ENCODE results near the gene GGCX.
A peak's percentile ranks its signal among the peaks of the same experiment; 100 is the strongest.
"Not testable (repeated sequence)": the region's sequence is repeated elsewhere in the genome, so short reads cannot be mapped to it uniquely, and the experiment has no call there.

The GGCX gene

DNA sequence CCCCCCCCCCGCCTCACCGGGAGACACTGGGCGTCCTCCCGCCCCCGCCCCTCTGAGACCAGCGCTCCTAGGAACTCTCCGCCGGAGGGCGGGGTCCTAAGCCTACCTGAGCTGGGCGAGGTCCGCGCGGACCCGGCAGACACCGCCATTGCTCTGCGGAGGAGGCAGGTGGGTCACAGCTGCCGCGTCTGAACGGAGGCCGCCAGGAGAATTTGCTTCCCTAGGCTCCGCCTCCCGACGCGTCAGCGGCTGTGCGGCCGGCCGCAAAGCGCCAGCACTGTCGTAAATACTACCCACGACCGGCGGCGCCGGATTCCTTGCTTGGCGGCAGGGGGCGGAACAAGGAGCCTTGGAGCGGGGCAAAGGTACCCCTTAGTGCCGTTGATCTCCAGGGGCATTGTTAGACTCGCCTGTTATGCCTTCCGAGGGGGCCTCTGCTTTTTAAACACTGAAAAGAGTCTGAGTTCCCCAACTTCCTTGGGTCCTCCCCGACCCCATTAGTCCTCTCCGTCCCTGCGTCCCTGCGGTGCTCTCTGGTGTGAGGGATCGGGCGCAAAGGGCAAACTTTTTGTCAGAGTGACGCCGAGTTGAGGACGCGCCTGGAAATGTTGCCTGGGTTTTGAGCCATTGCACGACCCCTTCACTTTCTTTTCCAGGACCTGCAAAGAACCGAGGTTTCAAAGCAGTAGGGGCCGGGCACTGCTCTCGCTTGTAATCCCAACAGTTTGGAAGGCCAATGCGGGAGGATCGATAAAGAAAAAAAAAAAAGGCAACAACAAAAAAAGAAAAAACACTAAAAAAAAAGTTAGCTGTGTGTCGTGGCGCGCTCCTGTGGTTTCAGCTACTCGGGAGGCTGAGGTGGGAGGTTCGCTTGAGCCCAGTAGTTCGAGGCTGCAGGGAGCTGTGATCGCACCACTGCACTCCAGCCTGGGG lies at the start of gene GGCX:
Gene GGCX, minus strand, starts transcription at position 214 of the 933 bp plus-strand sequence. Its CDS starts 65 bp downstream, at position 149.
- no peaks in the 10 kb centered on the region for H3K9me3 ChIP-seq (ENCODE audit: control insufficient read depth in 1 of 2, low read length in 2 of 2)
- H3K4me3 ChIP-seq (ENCODE audit: low read depth in 1 of 2, low read length in 2 of 2), result peak within 1 kb of the TSS; percentile 87 to 95
- H3K4me1 ChIP-seq (ENCODE audit: control insufficient read depth in 1 of 2, insufficient read depth in 2 of 2, low read length in 2 of 2), result peaks cover 3 to 14% of the 10 kb centered on the region in 2 donors
- H3K36me3 ChIP-seq (ENCODE audit: control insufficient read depth in 1 of 2, insufficient read depth in 2 of 2, low read length in 2 of 2), result peaks cover 4 to 11% of the 10 kb centered on the region in 2 donors
- H3K27me3 ChIP-seq (ENCODE audit: low read depth, low read length), result no peaks in the 10 kb centered on the region
- peak within 1 kb of the TSS; percentile 86 for H3K27ac ChIP-seq (ENCODE audit: low read length)

DNA sequence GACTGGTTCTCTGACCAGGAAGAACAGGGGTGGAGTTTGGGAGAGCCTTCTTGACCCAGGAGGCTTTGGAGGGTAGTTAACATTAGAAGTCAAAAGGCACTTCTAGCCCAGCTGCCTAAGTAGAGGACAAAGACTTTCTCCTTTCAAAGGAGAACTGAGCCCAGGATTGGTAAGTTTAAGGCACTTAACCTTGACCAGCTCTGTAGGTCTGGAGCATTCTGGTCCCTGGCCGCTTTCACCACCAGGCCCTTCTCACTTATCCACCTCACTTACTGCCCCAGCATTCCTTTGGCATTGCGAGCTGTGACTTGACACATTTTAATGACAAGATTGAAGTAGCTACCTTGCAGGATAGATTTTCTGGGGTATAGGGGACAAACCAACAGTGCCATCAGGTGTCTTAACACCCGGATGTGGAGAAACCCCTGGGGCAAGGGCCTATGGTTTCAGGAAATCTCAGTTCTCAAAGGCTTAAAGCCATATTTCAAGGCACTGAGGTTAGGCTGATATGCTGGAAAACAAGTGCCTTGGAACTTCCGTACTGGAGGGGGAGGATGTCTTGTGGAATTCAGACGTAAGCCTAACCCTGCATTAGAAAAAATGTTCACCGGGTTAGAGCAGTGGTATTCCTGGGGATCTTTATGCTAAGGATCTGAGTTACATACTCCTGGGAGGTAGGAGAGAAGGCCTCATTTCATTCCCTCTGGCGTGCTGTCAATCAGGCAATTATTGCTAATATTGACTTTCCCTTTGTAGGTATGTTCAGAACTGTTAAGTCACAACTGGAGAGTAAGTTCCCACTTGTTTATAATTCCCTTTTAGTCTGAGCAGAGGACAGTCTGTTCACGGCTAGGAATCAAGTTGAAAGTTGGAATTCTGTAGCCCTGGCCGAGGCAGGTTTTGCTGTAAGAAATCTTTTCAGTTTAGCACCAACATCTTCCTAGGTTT lies 46.2 kb upstream of the GGCX start:
- Histone ChIP-seq H3K27ac (ENCODE audit: low read length) (no peak overlapping the region), H3K4me1 (ENCODE audit: control insufficient read depth in 1 of 2, insufficient read depth in 2 of 2, low read length in 2 of 2) (peaks cover 0 to 44% of the 10 kb centered on the region in 2 donors), H3K36me3 (ENCODE audit: control insufficient read depth in 1 of 2, insufficient read depth in 2 of 2, low read length in 2 of 2) (peaks cover 11 to 25% of the 10 kb centered on the region in 2 donors), H3K27me3 (ENCODE audit: low read depth, low read length) (no peaks in the 10 kb centered on the region), H3K9me3 (ENCODE audit: control insufficient read depth in 1 of 2, low read length in 2 of 2) (no peaks in the 10 kb centered on the region), H3K4me3 (ENCODE audit: low read depth in 1 of 2, low read length in 2 of 2) (no peak overlapping the region)

DNA sequence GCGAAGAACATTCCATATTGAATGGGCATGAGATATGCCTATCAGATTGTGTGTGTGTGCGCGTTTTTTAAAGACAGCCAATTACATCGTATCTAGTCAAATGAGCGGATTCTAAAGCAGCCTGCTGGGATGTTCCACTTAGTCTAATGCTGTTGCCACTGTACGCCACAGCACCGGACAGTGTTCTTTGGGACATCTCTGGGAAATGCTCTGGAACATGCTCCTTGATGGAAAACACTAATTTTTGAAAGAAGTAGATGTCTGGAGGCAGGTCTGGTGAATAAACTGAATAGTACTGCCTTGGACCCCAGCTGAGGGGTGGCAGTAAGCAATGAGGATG lies 44.8 kb upstream of the GGCX start:
- Histone ChIP-seq H3K36me3 (ENCODE audit: control insufficient read depth in 1 of 2, insufficient read depth in 2 of 2, low read length in 2 of 2) (peaks cover 11 to 25% of the 10 kb centered on the region in 2 donors), H3K27ac (ENCODE audit: low read length) (no peak overlapping the region)

DNA sequence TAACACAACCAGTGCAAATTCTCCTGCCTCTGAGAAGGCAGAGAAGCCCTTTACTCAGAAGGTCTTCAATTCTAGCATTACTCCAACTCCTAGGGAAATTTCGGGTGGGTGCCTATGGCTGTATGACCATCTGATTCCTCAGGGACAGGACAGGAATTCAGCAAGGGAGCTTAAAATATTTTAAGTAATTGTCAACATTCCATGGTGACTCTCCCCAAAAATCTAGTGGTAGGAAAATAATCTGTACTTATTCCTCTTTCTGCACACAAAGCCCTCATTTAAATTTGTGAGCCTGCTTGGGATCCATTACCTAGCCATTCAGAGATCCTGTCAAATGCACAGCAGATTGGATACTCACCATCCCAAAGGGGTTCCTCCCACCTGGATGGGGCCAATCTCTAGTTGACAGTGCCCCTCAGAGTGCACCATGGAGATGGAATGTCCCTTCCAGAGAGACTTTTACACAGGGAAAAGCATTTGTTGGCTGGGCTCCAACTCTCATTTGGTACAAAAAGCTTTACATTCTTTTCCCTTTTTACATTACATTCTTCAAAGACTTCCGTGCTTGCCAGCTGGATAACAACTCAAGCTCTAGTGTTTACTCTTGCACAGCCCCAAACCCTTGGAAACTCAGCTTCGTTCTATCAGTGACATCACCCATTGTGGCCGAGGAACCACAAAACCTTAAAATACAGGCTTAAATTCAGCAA lies 44.3 kb upstream of the GGCX start:
- peaks cover 8 to 43% of the 10 kb centered on the region in 2 donors for H3K4me1 ChIP-seq (ENCODE audit: control insufficient read depth in 1 of 2, insufficient read depth in 2 of 2, low read length in 2 of 2)
- peaks cover 11 to 25% of the 10 kb centered on the region in 2 donors for H3K36me3 ChIP-seq (ENCODE audit: control insufficient read depth in 1 of 2, insufficient read depth in 2 of 2, low read length in 2 of 2)
- H3K27ac ChIP-seq (ENCODE audit: low read length), result no peak overlapping the region
- no peaks in the 10 kb centered on the region for H3K9me3 ChIP-seq (ENCODE audit: control insufficient read depth in 1 of 2, low read length in 2 of 2)
- H3K27me3 ChIP-seq (ENCODE audit: low read depth, low read length), result no peaks in the 10 kb centered on the region
- no peak overlapping the region for H3K4me3 ChIP-seq (ENCODE audit: low read depth in 1 of 2, low read length in 2 of 2)

More for the DNA sequence above, 44.8 kb upstream of the GGCX start:
- Histone ChIP-seq H3K27me3 (ENCODE audit: low read depth, low read length) (no peaks in the 10 kb centered on the region), H3K9me3 (ENCODE audit: control insufficient read depth in 1 of 2, low read length in 2 of 2) (no peaks in the 10 kb centered on the region), H3K4me3 (ENCODE audit: low read depth in 1 of 2, low read length in 2 of 2) (no peak overlapping the region), H3K4me1 (ENCODE audit: control insufficient read depth in 1 of 2, insufficient read depth in 2 of 2, low read length in 2 of 2) (peaks cover 8 to 47% of the 10 kb centered on the region in 2 donors)

DNA sequence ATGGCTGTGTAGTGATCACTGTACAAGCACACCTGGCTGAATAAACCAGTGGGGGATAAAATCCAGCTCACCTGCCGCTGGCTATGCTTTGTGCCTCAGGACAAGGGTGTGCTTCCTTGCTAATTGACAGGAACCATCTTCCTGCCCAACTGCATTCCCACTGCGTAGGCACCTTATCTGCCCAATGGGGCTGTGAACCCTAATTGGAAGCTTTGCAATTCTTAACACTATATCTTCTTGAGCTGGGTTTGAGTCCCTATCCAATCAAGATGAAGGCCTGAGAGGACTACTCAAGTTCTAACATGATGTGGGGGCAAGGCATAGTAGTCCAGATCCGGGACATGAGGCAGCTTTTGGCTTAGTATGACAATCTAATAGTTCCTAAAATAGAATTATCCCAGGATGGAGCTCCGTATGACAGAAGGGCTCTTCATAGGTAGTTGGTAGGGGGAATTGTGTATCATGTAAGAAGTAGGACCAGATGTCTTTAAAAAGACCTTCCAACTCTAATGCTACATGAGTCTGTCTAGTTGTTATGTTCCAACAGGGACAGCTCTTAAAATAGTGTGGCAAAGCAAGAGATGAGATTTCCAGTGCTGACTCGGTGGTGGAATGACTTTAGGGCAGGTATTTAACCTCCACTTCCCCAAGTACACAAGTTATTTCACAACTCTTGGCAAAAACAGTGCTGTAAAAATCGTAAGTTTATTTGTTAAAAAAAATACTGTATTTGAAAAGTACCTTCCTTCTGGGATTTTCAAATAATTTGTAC lies 43.5 kb upstream of the GGCX start:
- Histone ChIP-seq H3K4me1 (ENCODE audit: control insufficient read depth in 1 of 2, insufficient read depth in 2 of 2, low read length in 2 of 2) (peaks cover 8 to 36% of the 10 kb centered on the region in 2 donors), H3K4me3 (ENCODE audit: low read depth in 1 of 2, low read length in 2 of 2) (no peak overlapping the region), H3K9me3 (ENCODE audit: control insufficient read depth in 1 of 2, low read length in 2 of 2) (no peaks in the 10 kb centered on the region), H3K27me3 (ENCODE audit: low read depth, low read length) (no peaks in the 10 kb centered on the region), H3K27ac (ENCODE audit: low read length) (no peak overlapping the region), H3K36me3 (ENCODE audit: control insufficient read depth in 1 of 2, insufficient read depth in 2 of 2, low read length in 2 of 2) (peaks cover 11 to 31% of the 10 kb centered on the region in 2 donors)

DNA sequence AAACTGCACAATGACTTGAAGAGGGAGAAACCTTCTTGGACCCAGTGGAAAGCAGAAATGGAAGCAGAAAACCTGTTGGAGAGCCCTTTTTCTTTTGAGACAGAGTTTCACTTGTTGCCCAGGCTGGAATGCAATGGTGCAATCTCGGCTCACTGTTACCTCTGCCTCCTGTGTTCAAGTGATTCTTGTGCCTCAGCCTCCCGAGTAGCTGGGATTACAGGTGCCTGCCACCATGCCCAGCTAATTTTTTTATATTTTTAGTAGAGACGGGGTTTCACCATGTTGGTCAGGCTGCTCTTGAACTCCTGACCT lies 42.8 kb upstream of the GGCX start:
- peak overlapping the region in 1 of 2 donors; percentile 79 for H3K4me3 ChIP-seq (ENCODE audit: low read depth in 1 of 2, low read length in 2 of 2)
- not testable (repeated sequence) for H3K27me3 ChIP-seq (ENCODE audit: low read depth, low read length); H3K9me3 ChIP-seq (ENCODE audit: control insufficient read depth in 1 of 2, low read length in 2 of 2); H3K27ac ChIP-seq (ENCODE audit: low read length)
- H3K4me1 ChIP-seq (ENCODE audit: control insufficient read depth in 1 of 2, insufficient read depth in 2 of 2, low read length in 2 of 2), result peaks cover 8 to 32% of the 10 kb centered on the region in 2 donors
- H3K36me3 ChIP-seq (ENCODE audit: control insufficient read depth in 1 of 2, insufficient read depth in 2 of 2, low read length in 2 of 2), result peaks cover 13 to 31% of the 10 kb centered on the region in 2 donors

DNA sequence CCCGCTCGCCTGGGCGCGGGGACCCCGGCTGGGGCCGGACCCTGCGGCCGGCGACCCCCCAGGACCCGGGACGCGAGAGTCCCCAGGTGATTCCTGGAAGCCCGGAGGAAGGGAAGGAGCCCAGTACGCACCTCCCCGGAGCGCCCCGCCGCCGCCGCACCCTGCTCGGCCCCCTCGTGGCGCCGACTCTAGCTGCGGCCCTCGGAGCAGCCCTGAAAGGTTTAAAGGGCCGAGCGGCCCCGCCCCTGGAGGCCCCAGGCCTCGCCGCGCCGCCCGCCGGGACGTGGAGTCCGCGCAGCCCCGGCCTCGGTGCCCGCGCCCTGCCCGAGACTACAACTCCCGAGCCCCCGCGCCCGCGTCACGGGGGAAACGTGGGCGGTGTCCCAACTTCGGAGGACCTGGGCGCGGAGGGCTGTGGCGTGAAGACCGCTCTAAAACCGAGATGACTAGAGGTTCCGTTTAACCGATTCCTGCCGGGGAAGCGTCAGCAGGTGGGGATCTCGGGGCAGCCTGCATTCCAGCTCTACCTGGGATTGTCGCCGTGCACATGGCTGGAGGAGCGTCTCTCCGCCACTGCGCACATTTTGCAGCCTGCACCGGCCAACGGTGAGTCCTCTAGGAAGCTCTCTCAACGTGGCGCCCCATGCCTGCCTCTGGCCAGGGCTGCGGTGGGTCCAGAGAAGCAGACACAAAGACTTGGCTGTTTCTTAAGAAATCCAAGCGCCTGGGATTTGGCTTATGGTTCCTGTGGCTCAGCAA lies 41.4 kb upstream of the GGCX start, which contains the start of gene TMEM150A:
Gene TMEM150A, minus strand, starts transcription at position 223 of the 759 bp plus-strand sequence. CDS start 750 bp downstream, outside the sequence.
- Histone ChIP-seq H3K36me3 (ENCODE audit: control insufficient read depth in 1 of 2, insufficient read depth in 2 of 2, low read length in 2 of 2) (peaks cover 14 to 31% of the 10 kb centered on the region in 2 donors), H3K4me1 (ENCODE audit: control insufficient read depth in 1 of 2, insufficient read depth in 2 of 2, low read length in 2 of 2) (peaks cover 8 to 29% of the 10 kb centered on the region in 2 donors)

DNA sequence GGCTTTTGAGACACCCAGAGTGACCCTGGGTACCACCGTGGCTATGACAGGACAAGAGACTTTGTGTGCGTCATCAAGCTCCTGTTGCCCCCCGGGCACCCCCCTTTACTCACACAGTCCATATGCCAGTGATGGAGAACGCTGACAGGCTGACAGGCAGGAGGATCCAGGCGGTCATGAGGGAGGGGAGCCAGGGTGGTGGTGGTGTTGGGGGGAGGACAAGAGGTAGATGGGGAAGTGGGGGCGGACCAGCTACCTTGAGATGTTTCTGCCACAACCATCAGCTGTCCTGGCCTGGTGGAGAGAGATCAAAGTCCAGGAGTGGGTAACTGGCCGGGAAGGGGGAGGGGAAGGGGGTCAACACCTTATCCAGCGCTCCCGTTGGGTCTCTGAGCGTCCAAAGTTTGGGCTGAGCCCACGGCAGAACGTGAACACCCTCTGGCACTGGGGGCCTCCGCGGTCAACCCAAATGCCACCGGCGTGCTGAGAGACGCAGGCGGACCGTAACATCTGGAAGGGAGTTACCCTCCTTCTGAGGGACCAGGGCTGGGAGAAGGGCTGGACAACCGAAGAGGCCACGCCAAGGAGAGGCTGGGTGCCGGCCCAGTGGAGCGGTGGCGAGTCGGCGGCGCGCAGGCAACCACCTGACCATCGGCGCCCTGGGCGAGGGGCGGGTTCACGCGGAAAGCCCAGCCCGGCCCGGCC lies 40.6 kb upstream of the GGCX start:
- H3K4me3 ChIP-seq (ENCODE audit: low read depth in 1 of 2, low read length in 2 of 2), result peak overlapping the region; percentile 78 to 79
- no peaks in the 10 kb centered on the region for H3K9me3 ChIP-seq (ENCODE audit: control insufficient read depth in 1 of 2, low read length in 2 of 2)
- peak overlapping the region; percentile 65 for H3K27ac ChIP-seq (ENCODE audit: low read length)
- peaks cover 10 to 34% of the 10 kb centered on the region in 2 donors for H3K4me1 ChIP-seq (ENCODE audit: control insufficient read depth in 1 of 2, insufficient read depth in 2 of 2, low read length in 2 of 2)
- H3K36me3 ChIP-seq (ENCODE audit: control insufficient read depth in 1 of 2, insufficient read depth in 2 of 2, low read length in 2 of 2), result peaks cover 20 to 31% of the 10 kb centered on the region in 2 donors
- no peaks in the 10 kb centered on the region for H3K27me3 ChIP-seq (ENCODE audit: low read depth, low read length)

More for the DNA sequence above, 41.4 kb upstream of the GGCX start, which contains the start of gene TMEM150A:
- Histone ChIP-seq H3K9me3 (ENCODE audit: control insufficient read depth in 1 of 2, low read length in 2 of 2) (no peaks in the 10 kb centered on the region), H3K4me3 (ENCODE audit: low read depth in 1 of 2, low read length in 2 of 2) (peak within 1 kb of the TSS; percentile 79 to 88), H3K27me3 (ENCODE audit: low read depth, low read length) (no peaks in the 10 kb centered on the region), H3K27ac (ENCODE audit: low read length) (peak within 1 kb of the TSS; percentile 72)

DNA sequence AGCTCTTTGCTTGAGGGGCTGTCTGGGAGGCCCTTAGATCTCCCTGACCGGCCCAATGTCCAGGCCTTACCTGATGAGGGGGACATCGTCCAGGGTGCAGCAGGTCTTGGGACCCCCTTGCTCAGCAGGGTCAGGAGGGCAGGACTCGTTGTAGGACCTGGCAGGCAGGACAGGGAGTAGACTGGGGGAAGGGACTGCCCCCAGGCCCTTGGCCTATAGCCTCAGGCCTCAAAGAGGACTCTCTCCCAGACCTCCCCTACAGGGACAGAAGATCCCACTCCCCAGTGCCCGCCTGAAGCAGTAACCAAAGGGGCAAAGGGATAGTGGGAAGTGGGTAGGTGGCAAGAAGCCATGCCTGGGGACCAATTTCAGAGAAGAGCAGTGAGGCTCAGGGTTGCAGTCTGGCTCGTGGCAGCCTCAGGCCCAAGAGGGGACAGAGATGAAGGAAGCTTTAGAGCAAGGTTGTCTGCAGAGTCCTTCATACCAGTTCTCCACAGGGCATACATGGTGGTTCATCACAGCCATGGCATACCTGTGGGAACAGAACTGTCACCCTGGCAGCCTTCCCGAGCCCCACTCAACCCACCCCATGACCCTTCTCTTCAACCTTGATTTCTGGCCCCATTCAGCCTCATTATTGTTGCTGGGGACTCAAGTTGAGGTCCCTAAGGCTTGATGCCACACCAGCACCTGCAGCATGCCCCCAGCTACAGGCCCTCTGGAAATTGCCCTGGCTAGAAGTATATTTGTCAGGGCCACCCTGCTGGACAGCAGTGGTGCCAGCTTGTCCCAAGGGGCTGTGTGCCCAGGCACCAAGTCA lies 39.9 kb upstream of the GGCX start:
- Histone ChIP-seq H3K27ac (ENCODE audit: low read length) (peak overlapping the region; percentile 65), H3K4me1 (ENCODE audit: control insufficient read depth in 1 of 2, insufficient read depth in 2 of 2, low read length in 2 of 2) (peaks cover 17 to 42% of the 10 kb centered on the region in 2 donors), H3K36me3 (ENCODE audit: control insufficient read depth in 1 of 2, insufficient read depth in 2 of 2, low read length in 2 of 2) (peaks cover 22 to 27% of the 10 kb centered on the region in 2 donors), H3K9me3 (ENCODE audit: control insufficient read depth in 1 of 2, low read length in 2 of 2) (no peaks in the 10 kb centered on the region), H3K27me3 (ENCODE audit: low read depth, low read length) (no peaks in the 10 kb centered on the region), H3K4me3 (ENCODE audit: low read depth in 1 of 2, low read length in 2 of 2) (peak overlapping the region; percentile 78 to 79)

All from muscle layer of duodenum (tissue), 2 donors.